Anterior cingulate cortex (tissue), 58 donors: Measurements from ENCODE around the gene SCN3A.

ENCODE experiments used
- DNase-seq, 58 donors: peaks; one replicate each; lab custom pipeline; 2025; lab: John Stamatoyannopoulos, UW

SCN3A gene

DNA sequence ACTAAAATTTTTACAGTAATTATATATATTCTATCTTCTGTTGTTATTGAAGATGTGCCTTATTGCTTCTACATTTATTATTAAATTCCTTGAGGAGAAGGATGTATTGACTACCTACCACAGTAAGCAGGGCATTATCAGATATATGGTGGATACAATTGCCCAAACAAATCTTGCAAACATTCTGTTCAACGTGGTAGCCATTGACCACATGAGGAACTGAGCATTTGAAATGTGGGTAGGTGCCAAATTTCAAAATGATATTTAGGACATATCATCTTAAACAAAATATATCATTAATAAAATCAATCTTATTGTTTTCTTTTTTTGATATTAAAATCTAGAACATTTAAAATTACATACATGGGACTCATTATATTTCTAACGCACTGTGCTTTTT lies 11.1 kb downstream of the SCN3A start:
- DNase-seq = no peak

DNA sequence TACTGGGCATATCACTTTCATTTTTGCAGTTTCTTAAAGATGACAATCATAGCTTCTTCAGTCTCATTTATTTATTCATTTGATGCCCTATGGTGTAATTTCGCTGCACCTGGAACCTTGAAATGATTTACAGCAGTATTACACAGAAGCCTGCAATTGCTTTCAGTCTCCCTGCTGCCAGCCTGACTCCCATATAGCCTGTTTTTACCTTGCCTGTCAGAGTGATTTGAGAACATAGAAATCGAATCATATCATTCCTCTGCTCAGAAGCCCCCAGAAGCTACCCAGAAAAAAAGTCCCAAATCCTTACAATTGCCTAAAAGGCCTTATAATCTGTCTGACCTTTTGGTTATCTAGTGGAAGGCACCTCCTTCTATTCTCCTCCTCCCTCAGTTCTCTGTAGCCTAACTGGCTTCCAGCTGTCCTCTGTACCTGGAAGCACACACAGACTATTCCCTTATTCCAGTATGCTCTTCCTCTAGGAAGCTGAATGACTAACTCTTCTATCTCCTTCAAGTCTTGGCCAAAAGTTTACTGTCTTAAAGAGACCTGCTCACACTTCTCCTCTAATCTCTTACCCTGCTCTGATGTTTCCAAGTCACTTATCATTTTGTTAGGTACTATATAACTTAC lies 12.6 kb downstream of the SCN3A start:
- DNase-seq = no peak

GRCh38 chr2:165185633-165186032 lies 18.2 kb downstream of the SCN3A start:
- no peak for DNase-seq

- DNase-seq = no peak
These were observed 21.8 kb downstream of the SCN3A start for GRCh38 chr2:165182029-165182428.

- no peak for DNase-seq
These were observed 27.1 kb downstream of the SCN3A start for GRCh38 chr2:165176780-165177179.

DNA sequence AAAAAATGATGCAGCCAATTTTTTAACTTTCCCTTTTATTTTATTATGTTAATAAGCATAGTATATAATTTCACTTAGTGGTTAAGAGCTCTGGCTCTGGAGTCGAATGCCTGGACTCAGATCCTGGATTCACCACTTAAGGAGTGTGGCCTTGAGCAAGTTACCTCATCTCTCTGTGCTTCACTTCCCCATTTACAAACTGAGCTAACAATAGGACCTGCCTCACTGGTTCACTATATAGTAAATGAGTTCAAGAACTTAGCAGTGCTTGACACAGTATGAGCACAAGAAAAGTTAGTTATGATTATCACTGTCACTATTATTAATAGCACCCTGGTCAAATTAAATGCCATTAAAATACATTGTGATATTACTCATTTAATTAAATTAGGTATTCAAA lies 30.6 kb downstream of the SCN3A start:
- DNase-seq = no peak

- no peak for DNase-seq
These were observed 39.6 kb downstream of the SCN3A start for GRCh38 chr2:165164201-165164600.

DNA sequence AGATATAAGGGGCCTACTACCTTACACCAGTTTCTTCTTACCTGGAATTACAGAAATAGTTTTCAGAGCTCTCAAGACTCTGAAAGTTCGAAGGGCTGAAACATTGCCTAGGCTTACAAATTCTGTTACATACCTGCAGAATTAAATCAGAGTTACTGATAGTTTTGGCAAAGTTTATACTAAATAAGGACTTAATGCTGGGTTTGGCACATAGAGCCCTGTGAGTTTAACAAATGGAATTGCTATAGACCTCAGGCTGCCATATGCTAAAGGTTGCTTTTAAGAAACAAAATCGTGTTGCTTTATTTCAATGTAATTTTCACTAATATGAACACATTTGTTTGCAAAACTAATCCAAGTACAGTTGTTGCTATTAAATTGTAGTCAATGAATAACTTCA lies 40.1 kb downstream of the SCN3A start:
- DNase-seq = no peak

GRCh38 chr2:165162466-165162865 lies 41.4 kb downstream of the SCN3A start:
- no peak for DNase-seq

DNA sequence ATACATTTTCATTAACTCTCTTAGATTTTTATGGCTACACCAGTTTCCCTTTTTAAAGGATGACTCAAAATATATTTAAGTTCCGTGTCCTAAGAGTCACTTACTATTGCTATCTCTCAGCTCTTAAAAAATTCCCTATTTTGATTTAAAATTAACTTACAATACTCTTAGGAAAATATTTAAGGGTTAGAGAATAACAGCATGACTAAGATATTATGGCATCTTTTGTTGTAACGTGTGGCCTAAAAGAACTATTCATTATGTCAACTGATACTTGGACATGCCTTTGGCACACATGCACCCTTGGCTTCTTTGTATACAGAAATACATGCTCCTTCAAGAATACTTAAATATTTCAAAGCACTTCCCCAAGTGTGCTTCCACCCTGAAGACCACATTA lies 42.3 kb downstream of the SCN3A start:
- DNase-seq = no peak

DNA sequence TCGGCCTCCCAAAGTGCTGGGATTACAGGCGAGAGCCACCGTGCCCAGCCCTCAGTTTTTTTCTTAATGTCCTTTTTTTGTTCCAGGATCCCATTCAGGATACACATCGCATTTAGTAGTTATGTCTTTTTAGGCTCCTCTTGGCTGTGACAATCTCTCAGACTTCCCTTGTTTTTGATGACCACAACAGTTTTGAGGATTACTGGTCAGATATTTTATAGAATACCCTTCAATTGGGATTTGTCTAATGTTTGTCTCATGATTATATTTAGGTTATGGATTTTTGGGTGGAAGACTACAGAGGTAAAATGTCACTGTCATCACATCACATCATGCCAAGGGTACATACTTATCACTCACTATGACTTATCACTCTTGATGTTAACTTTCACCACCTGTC lies 46.7 kb downstream of the SCN3A start:
- DNase-seq = no peak

GRCh38 chr2:165155152-165155551 lies 48.7 kb downstream of the SCN3A start:
- DNase-seq = no peak

DNA sequence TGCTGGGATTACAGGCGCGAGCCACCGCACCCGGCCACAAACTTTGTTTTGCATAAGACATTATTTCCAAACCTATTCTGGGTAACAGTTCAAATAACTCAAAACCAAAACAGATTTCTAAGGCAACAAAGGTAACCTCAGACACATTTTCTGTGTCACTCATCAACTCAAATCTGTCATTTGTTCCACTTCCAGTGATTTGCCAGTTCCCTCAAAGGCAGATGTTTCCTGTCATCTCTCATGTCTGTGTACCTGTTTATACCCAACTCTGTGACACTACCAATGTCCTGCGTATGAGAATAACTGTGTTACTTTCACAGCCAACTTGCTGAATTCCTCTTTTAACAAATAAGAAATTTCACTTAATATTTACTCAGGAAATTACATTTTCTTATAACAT lies 54.4 kb downstream of the SCN3A start:
- no peak for DNase-seq

DNA sequence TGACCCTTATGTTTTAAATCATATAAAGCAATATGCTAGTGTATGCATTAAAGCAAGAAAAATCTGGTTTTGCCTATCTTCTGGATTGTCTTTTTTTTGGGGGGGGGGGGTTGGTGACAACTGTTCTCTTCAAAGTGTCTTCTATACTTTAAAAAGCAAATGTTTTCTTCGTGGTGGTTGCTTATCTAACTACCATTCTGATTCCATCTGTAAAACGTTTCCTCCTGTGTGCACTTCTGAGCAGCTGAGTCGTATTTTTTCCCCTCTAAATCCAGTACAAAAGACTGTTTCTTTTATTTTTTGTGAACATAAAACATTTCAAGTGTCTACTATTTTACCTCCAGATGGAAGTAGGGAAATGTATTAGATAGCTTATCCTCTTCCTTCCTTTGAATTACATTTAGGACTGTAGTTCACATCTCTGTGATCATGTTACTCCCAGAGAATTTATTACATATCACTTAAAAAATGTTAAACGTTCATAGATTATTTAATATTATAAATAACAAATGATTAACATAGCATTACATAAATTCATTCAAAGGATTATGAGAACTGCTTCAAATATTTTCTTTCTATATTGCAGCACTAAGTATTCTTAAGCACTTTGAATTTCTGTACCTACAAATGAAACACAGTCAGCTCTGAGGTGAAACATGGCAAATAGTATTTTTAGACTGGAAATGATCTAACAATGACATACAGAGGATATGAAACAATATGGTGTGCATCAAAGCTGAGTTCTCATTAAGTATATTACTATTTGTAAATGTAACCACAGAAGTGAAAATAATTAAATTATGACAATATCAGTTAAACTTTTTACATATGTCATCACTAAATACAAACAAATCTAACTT lies 56.4 kb downstream of the SCN3A start:
- DNase-seq = no peak

DNA sequence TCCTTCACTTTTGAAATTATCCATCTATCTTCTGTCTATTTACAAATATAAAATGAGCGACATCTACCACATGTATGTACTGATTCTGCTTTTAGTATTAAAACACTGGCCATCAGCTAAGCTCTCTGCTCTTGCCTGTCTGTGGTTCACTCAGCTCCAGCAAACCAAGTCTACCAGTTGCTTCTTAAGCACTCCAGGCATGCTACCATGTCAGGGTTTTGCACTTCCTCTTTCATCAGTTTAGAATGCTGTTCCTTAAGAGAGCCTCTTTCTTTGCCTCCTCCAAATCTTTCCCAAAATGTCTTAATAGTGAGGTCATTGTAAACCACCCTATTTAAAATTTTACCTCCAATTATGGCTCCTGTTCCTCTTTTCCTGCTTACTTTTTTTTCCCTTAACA lies 59.5 kb downstream of the SCN3A start:
- no peak for DNase-seq

GRCh38 chr2:165141601-165142354 lies 62.1 kb downstream of the SCN3A start:
- no peak for DNase-seq

DNA sequence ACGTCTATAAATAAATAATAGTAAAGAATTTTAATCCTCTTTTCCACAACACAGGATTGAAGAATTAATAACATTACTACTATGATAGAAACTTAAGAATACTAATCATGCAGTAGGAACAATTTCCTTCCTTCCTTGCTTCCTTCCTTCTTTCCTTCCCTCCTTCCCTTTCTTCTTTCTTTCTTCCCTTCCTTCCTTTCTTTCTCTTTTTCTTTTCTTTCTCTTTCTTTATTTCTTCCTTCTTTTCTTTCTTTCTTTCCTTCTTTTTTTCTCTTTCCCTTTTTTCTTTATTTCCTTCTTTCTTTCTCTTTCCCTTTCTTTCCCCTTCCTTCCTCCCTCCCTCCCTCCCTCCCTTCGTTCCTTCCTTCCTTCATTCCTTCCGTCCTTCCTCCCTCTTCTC lies 77.6 kb downstream of the SCN3A start:
- DNase-seq = no peak

- DNase-seq = peak in 2 of 58 donors; percentile 1 to 2
These were observed 81.3 kb downstream of the SCN3A start for GRCh38 chr2:165122521-165122920.

DNA sequence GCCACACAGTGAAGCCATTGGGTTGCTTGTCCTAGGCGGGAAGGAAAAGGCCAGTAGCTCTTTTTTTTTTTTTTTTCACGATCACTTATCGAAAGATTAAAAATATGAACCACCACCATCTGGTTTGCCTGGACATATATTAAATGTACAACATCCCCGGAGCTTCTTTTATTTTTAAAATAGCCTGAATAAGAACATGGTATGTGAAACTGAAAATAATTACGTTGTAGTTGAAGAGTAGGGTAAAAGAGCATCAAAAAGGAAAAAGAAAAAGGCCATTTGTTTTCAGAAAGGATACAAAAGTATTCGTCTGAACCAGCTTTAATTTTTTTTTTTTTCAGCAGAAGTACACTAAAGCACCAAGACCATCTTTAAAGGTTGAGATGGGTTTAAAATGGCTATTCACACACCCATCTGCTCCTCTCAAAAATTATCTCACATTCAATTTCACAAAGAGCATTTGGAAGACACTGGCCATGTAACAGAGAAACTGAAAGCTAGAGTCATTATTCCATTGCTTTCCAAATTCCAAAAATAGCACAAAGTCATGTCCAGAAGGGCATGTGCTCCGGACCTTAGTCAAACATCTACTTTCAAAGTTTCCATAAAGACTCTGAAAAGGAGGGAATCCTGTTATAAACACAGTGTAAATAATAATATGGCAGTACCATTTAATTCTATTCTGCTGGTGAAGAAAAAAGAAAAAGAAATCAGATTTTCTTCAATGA lies 82.9 kb downstream of the SCN3A start:
- DNase-seq = no peak

DNA sequence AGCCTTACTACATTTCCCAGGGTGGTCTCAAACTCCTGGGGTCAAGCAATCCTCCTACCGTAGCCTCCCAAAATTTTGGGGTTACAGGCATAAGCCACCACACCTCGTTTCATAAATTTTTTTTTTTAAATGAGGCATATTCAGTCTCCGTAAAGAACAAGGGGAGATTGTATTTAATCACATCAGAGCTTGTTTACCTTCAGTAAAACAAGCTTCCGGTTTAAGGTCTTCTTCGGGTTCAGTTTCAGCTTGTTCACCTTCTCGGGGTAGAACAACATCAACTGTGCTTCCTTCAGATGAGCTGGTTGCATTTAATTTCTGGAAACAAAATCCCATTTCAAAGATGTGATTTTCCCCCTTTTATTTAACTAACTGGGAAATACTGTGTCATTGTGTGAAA lies 88.6 kb downstream of the SCN3A start:
- DNase-seq = no peak
